Urinary bladder (tissue), 4 donors: ENCODE measurements around the gene ESYT2. TPM values are rescaled to one million over a fixed set of nuclear protein-coding genes. Genes with fewer than 3 reads are reported as not detected.

ENCODE experiments used
- DNase-seq: peaks from one replicate; pipeline ENCODE4 v3.0.0-alpha.2; 2015; ENCODE audit errors: extremely low spot score
- H3K27ac ChIP-seq: one replicate; pipeline ENCODE4 v1.5.1; 2013; ENCODE audit warnings: low read depth, mild to moderate bottlenecking, moderate library complexity
- H3K36me3 ChIP-seq: one replicate; pipeline ENCODE4 v1.6.1; 2013; ENCODE audit warnings: mild to moderate bottlenecking, moderate library complexity; ENCODE audit not compliant: insufficient read depth
- H3K4me1 ChIP-seq: one replicate; pipeline ENCODE4 v1.6.1; 2013; ENCODE audit warnings: mild to moderate bottlenecking, moderate library complexity; ENCODE audit not compliant: insufficient read depth
- H3K4me3 ChIP-seq: one replicate; pipeline ENCODE4 v1.5.1; 2013; ENCODE audit warnings: low read depth, low read length
- WGBS: extraction: QIAGEN DNeasy Blood & Tissue Kit; methylation state at CpG from one replicate; pipeline ENCODE4 v1.1.7; 2013; 5-methylcytosine and 5-hydroxymethylcytosine counted together
- polyA plus RNA-seq: library from polyadenylated mRNA; stranded (reverse); fragments of 200-250 nt; gene quantifications from one replicate; pipeline ENCODE4 v1.2.3, GENCODE V29; 2013
- total RNA-seq: library from RNA; depleted of rRNA; stranded (reverse); fragments of >200 nt; gene quantifications from one replicate; pipeline ENCODE4 v1.2.3, GENCODE V29; 2014
- donor health status: healthy with polysubstance abuse.
- donor health status: healthy.

Gene ESYT2
- total and polyA plus RNA-seq, 2 donors: 61.5 to 106 TPM

GRCh38 chr7:158687406-158687805, 141.9 kb downstream of the ESYT2 start:
- no peak for DNase-seq
- Histone ChIP-seq H3K27ac (no peak overlapping the region), H3K4me3 (no peak overlapping the region), H3K4me1 (no peaks in the 10 kb centered on the region), H3K36me3 (no peaks in the 10 kb centered on the region)
- WGBS: 90% methylated on average over 7 of the region's 7 CpGs

- no peak for DNase-seq
- Histone ChIP-seq H3K36me3 (no peaks in the 10 kb centered on the region), H3K4me3 (no peak overlapping the region), H3K4me1 (no peaks in the 10 kb centered on the region), H3K27ac (no peak overlapping the region)
- 93% methylated on average over 4 of the region's 4 CpGs for WGBS
Observed at GRCh38 chr7:158685693-158686092, 143.6 kb downstream of the ESYT2 start.

- DNase-seq: no peak
- 99% methylated on average over 1 of the region's 1 CpG for WGBS
- Histone ChIP-seq H3K36me3 (no peaks in the 10 kb centered on the region), H3K27ac (no peak overlapping the region), H3K4me3 (no peak overlapping the region), H3K4me1 (no peaks in the 10 kb centered on the region)
Observed at GRCh38 chr7:158684329-158684728, 145.0 kb downstream of the ESYT2 start.

- H3K36me3 ChIP-seq: no peaks in the 10 kb centered on the region
- no peaks in the 10 kb centered on the region for H3K4me1 ChIP-seq
- 78% methylated on average over 2 of the region's 2 CpGs for WGBS
- DNase-seq: no peak
- H3K4me3 ChIP-seq: no peak overlapping the region
- H3K27ac ChIP-seq: no peak overlapping the region
Observed at GRCh38 chr7:158683541-158683940, 145.8 kb downstream of the ESYT2 start.

- no peak overlapping the region for H3K4me3 ChIP-seq
- H3K27ac ChIP-seq: no peak overlapping the region
- peaks cover 1% of the 10 kb centered on the region for H3K36me3 ChIP-seq
- H3K4me1 ChIP-seq: no peaks in the 10 kb centered on the region
- DNase-seq: no peak
Observed at GRCh38 chr7:158682456-158682855, 146.9 kb downstream of the ESYT2 start.

Other genes starting within 250 kb of the ESYT2 start
- gene PTPRN2, start 241.7 kb downstream of the ESYT2 start, total RNA-seq: 2.8 TPM
- gene PTPRN2, start 241.7 kb downstream of the ESYT2 start, polyA plus RNA-seq: 4.4 TPM
- gene NCAPG2, start 124.7 kb downstream of the ESYT2 start, total RNA-seq: 24.3 TPM
- gene NCAPG2, start 124.7 kb downstream of the ESYT2 start, polyA plus RNA-seq: 6.4 TPM
- gene DYNC2I1, start 27.0 kb upstream of the ESYT2 start, total RNA-seq: 17.3 TPM
- gene DYNC2I1, start 27.0 kb upstream of the ESYT2 start, polyA plus RNA-seq: 13.4 TPM